Superior temporal gyrus (tissue), 1 donor: Measurements from ENCODE around the gene CTNNBIP1.

Experiments
- DNase-seq: peaks from one replicate; pipeline ENCODE4 v3.0.0-alpha.2; 2016; ENCODE audit errors: extremely low spot score

Gene CTNNBIP1

DNA sequence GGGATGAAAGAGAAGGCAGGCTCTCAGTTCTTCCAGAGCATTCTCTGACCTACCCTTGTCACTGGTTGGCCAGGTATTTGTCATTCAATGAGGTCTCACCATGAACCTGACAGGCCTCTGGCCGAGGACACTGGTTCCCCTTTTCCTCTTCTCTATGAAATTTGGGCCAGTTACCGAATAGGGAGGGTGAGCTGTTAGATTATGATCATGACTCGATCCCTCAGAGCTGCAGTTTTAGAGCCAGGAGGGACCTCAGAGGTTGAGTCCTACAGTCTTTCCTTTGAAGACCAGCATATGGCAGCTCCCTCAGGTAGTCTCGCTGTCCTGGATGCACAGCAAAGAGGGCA is 56.8 kb downstream of the CTNNBIP1 start:
- no peak for DNase-seq

DNA sequence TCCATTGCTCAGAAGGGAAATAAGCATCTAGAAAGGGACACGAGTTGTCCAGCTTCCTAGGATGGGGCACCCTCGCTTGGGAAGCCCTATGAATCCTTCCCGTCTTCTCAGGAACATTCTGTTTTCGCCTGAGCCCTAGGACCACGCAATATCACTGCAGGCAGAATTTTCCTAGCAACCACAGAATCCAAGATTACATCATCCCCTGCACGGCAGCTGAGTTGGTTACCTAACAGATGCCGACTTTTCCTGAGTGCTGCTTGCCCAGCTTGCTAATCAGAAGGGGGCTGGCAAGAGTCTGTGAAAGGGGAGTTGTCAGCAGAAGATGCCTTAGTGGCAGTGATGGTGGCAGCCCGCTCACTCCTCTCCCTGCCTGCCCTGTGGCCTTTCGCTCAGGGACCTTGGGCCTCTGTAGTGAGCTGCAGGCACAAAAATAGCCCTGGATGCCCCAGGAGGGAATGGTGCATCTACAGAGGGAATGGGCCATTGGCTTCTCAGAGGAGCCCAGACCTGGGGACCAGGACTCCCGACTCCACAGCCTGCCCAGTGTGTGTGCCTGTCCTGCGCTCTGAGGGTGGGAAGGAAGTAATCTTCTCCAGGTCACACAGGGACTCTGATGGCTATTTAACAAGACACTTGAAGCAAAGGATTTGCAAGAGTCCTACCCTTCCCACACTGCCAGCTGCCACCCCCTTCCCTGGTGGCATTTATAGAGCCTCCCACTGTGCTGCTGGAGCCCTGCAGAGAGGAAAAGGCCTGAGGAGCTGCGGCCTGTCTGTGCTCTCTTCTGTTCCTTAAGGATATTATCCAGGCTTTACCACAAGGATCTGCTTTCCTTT is 57.4 kb downstream of the CTNNBIP1 start:
- DNase-seq = peak; percentile 85

DNA sequence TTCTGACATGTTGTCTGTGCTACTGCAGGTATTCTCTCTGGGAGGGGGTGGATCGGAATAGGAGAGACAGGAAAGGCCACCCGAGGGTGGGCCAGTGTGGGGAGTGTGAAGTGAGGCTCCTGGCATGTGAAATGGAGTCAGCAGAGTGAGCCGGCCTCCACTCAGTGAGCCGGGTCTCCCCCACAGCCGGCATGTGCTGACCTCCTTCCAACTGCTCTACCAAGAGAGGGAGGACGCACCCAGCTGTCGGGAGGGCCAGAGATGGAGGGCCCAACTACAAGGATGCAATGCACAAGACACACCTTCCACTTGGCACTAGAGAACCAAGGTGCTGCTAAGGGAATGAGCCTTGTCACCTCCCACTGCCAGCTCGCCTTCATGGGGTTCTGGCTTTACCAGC is 58.1 kb downstream of the CTNNBIP1 start:
- DNase-seq = no peak

DNA sequence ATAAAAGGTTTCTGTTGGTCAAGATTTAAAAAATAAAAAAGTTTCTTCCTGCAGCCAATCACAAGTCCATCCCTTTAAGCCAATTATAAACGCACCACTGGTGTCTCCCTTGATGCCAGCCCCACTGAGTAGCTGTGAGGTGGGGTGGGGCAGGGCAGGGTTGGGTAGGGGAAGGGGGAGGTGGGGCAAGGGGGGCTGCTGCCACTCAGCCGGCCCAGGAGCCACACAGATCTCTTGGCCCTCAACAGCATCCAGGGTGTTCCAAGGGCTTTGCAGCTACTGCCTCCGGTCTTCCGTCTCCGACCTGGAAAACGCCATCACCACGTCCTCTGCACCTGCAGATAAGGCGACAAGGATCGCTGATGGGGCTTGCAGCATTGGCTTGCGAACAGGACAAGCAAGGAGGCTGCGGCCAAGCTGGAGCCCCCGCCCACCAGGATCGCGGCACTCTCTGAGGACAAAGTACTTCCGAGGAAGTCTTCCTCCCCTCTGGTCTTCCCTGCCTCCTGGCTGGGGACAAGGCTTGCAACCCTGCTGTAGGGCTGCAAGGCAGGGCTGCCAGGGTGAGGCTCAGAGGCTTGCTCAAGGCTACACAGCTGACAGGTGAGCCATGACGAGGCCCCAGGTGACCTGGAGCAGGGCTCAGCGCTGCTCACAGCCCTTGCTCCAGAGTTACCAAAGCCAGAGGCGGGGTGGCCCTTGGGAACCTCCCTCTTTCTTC is 59.5 kb downstream of the CTNNBIP1 start:
- DNase-seq = no peak

DNA sequence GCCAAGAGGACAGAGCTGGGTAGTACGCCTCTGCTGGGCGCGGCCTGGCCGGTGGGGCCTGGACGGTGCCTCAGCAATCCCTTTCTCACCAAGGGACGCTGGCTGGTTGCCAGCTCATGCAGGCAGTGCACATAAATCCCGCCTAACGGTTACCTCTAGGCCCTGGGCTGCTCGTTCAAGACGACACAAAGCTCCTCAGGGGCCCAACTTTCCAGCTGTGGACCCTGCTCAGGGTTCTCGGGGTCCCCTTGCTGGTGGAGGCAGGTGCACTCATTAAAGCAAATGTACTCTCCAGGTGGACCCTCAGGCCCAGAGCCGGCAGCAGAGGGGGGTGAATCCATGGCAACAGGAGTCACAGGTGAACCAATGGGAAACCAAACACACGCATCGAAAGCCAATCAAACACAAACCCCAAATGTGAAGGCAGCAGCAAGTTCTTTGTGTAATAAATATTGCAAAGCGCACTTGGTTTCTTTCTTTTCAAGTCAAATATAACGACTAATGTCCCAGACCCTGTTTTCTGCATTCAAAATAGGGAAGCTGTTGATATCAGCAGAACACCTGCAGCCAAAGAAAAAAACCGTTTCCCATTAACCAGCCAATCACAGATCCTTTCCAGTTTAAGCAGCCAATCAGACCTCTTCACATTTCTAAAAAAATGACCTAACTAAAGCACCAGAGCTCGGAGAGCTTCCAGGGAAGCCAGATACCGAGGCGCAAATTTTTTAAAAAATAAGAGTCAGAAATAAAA is 60.2 kb downstream of the CTNNBIP1 start:
- DNase-seq = peak; percentile 80

DNA sequence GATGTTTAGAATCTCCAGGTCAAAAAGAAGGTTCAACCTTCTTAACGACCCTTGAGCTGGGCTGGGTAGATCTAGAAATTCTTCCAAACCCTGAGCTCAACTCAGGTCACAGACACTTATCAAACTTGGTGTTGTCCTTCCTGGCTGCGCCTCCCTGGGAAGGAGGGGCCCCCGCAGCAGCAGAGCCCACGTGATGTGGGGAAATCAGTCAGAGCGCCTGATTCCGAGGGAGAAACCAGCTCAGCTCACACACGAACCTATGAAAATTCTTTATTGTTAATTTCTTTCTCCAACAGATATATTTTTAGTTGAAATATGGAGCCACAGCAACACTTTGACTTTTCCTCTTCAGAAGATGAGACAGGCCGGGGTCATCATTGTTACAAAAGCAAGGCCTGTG is 62.0 kb downstream of the CTNNBIP1 start:
- DNase-seq = peak; percentile 66

DNA sequence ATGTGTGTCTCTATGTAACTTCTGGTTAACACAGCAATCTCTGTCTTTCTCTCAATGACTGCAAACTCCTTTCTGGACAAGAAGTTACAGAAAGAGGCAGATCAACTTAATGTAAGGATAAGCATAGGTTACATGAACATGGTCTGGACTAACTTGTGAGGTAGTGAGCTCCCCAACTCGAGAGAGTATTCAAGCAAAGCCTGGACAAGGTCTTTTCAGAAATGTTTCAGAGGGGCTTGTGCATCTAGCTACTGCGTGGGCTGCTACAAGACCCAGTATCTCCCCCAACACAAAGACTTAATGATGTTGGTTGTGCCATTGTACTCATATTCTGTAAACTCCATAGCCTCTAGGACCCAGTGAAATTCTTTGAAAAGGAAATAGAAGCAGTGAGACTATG is 62.8 kb downstream of the CTNNBIP1 start:
- DNase-seq = no peak

DNA sequence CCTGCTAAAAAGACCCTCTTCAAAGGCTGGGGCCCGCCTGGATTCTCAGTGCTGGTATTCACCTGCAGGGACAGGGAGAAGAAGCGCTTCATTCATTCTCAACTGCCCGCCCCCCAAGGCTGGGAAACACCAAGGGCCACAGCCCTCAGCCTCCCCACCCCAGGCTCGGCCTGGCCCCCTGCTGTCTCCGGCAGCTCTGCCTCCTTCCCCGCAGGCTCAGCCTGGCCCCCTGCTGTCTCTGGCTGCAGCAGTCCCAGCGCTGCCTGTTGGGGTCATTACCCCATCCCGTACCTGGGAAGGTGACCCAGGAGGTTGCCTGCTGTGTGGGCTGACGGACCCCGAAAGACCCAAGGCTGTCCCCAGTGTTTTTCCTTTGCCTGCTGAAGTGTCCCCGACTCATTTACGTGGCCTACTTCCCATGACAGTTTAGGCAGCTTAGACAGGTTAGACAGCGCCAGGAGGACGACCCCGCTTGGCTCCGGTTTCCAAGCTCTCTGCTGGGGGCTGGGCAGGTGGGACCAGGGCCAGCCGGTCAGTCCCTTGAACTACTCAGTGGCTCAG is 63.4 kb downstream of the CTNNBIP1 start:
- DNase-seq = no peak

DNA sequence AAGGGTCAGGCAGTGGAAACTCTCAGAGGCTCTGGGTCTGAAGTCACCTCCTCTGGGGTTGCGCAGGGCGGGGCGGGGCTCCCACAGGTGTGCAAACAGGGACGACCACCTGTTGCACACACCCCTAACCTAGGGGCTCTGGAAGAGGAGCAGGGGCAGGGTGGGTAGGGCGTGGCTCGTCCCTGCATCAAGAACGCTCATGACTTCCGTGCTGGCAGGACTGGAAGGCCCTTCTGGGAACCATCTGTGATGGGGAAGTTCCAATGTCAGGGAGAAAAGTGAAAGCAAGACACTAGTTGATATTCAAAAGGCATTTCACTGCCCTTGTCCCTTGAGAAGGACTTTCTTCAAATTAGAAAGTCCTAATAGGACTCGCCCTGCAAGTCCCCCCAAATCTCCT is 64.2 kb downstream of the CTNNBIP1 start:
- peak; percentile 30 for DNase-seq

DNA sequence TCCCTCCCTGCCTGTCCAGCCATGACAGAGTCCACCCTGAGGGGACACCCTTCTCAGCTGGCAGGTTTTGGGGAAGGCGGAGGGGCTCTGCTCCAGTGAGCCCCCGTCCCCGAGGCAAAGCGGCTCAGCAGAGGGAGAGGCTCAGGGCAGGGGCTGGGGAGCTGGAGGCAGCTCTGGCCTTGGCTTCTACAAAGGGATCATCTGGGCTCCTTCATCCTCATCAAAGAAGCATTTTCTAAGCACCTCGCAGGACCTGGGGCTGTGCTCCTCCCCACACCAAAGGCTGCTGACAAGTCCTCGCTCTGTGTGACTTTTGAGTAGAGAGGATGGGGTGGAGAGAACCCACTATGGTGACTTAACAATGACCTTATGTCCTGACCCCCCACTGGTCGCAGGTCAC is 65.3 kb downstream of the CTNNBIP1 start:
- no peak for DNase-seq

DNA sequence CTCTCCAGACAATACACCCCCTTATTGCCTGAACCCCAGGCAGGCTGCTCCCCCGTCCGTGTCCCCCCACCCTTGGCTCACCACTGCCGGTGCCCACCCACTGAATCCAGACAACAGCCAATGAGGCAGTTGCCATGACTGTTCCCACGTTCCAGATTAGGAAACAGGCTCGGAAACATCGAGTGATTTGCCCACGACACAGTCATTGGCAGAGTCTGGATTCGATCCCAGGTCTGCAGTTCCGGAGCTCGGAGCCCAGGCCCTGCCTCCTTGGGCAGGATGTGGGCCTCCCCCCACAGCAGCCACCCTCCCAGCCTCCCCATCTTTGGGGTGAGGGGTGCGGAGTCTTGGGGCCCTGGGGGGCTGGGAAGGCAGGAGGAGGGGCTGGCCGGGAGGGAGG is 66.0 kb downstream of the CTNNBIP1 start:
- DNase-seq = peak; percentile 58

DNA sequence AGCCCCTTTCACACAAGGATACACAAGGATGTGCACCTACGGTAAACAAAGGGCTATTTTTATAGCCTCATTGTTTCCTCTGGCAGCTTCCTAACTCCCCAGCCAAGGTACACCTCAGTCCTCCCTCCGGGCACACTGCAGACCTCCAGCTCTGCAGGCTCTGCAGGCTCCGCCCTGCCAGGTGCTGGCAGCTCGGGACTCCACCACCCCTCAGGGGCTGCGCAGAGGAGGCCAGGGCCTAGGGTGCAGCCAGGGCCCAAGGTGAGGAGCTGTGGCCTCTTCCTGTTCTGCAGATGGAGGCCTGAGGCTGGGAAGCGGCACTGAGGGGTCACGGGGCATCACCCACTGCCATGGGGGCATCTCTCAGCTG is 66.5 kb downstream of the CTNNBIP1 start:
- DNase-seq = no peak

DNA sequence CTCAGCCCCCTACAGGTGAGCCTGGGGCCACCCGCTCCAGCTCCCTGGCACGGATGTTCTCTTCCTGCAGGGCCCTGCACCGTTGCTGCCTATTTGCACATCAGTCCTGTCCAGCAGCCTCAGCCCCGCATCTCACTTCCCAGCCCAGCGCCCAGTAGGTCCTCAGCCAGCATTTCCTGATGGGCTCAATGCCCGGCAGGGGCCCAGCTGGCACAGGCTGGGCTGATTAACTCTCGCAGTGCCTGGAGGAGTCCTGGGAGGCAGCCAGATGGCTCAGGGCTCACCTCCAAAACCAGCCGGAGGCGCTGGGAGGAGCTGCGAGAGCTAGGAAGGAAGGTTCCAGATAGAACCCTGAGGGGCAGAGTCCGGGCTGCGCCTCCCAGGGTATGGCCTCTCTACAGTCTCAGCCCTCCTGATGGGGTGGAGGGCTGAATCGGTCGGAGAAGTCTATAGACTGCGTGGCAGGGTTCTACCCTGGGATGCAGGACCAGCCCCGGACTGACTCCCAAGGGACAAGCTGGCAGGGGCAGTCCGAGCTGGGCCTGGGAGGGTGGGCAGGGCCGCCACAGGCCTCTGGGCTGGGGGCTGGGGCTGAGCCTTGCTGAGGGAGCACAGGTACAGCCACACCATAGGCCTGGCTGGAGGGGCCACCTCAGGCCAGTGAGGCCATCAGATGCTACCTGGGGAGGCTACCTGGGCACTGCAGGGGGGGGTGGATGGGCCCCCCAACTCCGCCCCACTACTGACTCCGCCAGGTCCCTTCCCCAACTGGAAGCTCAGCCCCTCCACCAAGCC is 67.1 kb downstream of the CTNNBIP1 start:
- DNase-seq = no peak

DNA sequence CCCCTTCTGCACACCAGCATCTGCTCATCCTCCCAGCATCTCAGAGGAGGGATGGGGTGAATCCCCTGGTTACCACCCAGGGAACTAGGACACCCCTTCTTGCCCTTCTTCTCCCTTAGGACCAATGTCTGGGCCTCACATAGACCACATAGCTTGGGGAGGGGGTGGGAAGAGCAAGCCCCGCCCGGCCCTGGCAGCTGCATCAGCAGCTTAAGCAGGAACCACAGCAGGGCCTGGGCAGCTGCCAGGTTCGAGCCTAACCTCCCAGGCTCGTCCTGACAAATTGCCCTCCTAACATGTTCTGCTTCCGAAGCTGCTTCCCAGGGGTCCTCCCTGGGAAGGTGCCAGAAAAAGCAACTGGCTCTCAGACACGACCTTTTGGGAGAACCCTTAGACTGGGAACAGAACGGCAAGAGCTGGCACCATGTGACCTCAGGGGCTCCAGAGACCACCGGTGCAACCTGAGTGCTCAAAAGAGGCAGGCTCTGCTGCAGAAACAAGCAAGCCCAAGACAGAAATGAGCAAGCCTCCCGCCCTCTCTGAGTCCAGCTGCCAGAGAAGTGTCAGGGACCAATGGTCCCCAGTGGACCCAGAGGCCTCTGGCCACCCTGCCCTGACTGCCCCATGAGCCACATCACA is 67.9 kb downstream of the CTNNBIP1 start:
- no peak for DNase-seq

DNA sequence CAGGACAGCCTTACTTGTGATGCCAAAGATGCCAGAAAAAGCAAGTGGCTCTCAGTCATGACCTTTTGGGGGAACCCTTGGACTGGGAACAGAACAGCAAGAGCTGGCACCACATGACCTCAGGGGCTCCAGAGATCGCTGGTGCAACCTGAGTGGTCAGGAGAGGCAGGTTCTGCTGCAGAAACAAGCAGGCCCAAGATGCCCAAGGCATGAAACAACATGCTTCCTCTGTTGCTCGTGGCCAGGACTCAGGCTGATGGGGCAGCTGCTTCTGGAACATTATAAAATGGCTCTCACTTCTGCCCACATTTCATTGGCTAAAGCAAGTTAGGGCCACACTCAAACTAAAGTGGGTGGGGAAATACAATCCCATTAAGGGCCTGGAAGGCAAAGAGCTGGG is 68.6 kb downstream of the CTNNBIP1 start:
- DNase-seq = no peak

DNA sequence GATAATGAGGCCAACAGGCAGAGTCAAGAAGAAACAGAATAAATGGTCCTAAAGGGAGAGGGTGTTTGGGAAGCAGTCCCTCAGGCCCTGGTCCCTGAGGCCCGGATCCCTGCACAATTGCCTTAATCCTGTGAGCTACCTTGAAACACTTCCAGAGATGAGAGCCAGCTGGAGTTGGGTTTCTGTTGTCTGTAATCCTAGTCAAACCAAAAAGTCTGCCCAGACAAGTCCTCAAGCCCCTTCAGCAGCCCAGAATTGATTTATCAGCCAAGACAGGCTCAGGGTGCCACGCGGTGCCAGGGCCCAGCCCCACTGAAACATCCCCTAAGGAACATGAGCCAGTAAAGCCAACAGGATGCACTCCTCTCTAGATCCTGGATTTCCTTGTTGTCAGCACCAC is 69.9 kb downstream of the CTNNBIP1 start:
- no peak for DNase-seq

DNA sequence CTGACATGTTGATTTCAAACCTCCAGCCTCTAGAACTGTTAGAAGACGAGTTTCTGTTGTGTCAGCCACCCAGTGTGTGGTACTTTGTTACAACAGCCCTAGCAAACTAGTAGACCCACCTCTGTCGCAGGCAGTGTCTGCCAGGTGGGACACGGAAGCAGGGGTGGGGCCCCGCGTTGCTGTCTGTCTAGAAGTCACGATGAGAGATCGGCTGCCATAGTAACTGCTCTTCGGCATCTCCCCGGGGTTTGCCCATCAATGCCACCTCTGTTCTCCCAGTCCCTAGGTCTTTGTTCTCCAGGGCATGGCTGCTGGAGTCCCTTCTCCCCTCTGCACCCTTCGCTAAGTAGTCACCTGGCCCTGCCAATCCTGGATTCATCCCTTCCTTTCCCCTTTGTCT is 71.1 kb downstream of the CTNNBIP1 start:
- DNase-seq = peak; percentile 65

DNA sequence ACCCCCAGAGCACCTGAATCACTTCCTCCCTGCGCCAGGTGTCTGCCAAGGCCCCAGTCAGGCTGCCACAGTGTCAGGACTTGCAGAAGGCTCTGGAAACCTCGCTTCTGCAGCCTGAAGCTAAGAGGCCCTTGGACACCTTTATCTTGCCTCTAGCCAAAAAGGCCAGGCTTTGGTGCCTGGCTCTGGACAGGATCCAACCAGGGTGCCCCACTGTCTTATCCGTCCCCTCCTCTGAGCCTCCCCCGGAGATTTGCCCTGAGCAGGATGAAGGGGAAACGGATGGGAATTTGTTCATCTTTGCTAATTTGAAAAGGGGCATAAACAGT is 73.5 kb downstream of the CTNNBIP1 start:
- DNase-seq = no peak

DNA sequence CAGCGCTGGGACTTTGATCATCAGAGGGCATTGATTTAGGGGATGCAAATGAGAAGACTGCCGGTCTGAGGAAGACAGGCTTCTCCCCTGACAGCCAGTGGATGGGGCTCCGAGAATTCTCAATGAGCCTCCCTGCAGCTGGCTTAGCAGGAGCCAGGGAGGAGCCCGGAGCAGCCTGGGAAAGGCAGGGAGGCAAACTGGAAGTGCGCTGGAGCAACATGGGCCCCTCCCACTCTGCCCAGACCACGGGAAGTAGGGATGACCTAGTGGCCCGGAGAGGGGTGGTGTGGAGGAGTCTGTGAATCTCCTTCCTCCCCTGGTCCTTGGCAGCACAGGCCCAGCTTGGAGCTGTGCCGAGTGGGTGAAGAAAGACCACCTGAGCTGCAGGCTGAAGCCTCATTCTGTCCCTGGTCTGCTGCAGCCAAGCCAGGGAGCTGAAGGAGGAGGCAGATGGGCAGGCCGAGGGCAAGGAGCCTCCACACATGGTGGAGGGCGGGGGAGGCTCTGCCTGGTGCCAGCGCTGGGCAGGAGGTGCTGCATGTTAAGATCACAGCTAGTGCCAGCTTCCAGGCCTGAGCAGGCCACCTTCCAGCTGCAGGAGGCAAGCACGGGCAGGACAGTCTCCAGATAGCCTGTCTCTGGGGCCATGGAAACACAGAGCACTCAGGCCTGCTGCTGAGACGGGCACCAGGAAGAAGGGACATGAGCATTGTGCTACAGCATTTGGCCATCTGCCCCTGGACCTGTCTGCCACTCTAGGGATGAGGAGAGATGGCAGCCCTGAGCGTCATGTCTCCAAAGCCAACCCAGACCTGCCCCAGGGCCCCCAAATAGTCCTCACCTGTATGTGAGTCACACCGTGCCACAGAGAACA is 74.1 kb downstream of the CTNNBIP1 start:
- peak; percentile 38 for DNase-seq

DNA sequence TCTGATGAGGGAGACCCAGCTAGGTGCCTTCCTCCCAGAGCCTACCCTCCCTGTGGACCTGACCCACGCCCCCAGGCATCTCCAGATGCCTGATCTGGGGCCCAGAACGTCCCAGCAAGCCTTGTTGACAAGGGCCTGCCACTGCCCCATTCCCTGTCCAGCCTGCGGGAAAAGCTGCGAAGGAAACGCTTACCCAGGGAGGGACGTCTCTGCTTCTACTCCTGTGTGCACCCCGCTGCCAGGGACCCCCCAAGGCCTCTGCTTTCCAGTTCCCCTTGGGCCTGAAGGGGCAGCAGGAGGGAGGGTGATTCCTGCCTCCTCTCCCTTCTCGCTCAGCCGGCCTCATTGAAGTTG is 74.7 kb downstream of the CTNNBIP1 start:
- DNase-seq = no peak
